HL-60 (cell line): ENCODE results near the gene PRPF39.

Source experiments
- CTCF ChIP-seq: IDR thresholded peaks from one replicate; pipeline ENCODE4 v1.5.1; 2011; ENCODE audit warnings: low read length, control low read depth, inconsistent platforms; ENCODE audit not compliant: insufficient read depth
- GABPA ChIP-seq: IDR thresholded peaks from 2 replicates; pipeline ENCODE4 v1.6.1; 2012; ENCODE audit warnings: low read depth
- POLR2AphosphoS5 ChIP-seq: IDR thresholded peaks from 2 replicates; pipeline ENCODE4 v1.6.1; 2012; ENCODE audit warnings: low read depth
- REST ChIP-seq: IDR thresholded peaks from 2 replicates; pipeline ENCODE4 v1.6.1; 2012; ENCODE audit warnings: low read depth; ENCODE audit not compliant: insufficient replicate concordance
- SPI1 ChIP-seq: IDR thresholded peaks from 2 replicates; pipeline ENCODE4 v1.6.1; 2012; ENCODE audit warnings: low read depth, mild to moderate bottlenecking, borderline replicate concordance

GRCh38 chr14:45044638-45045037, 39.3 kb upstream of the PRPF39 start:
- no peak for TF ChIP-seq CTCF
- TF ChIP-seq POLR2AphosphoS5 = no peak
- TF ChIP-seq GABPA = no peak
- TF ChIP-seq REST = no peak
- TF ChIP-seq SPI1 = no peak
